ENCODE measurements around the gene LAMA4. TPM values are rescaled to one million over a fixed set of nuclear protein-coding genes. Genes with fewer than 3 reads are reported as not detected.
A peak's percentile ranks its signal among the peaks of the same experiment; 100 is the strongest.

LAMA4 gene
- total RNA-seq, 2 experiments from 2014 or later: not detected

DNA sequence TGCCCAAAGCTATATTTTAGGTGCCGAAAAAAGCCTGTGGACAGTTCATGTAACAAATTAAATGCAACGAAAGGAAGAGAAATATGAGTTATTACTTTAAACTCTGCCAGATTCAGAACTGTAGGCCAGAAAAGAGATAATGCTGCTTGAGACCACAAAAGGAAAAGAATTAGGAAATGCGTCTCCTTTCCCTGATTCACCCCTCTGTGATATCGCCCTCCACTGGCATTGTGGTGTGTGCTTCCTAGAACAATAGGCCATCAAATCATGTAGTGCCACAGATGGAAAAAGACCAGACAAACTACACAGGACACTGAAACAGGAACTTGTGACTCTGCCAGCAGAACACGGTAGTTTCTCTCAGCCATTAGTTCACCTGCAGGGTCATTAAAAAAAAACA lies 14.7 kb upstream of the LAMA4 start:
- no peak overlapping the region for H3K4me3 Mint-ChIP-seq
- H3K36me3 Mint-ChIP-seq: no peaks in the 10 kb centered on the region
- no peak for DNase-seq
- H3K4me1 Mint-ChIP-seq (ENCODE audit: low read depth): no peaks in the 10 kb centered on the region
- intact Hi-C loops (cut with micrococcal nuclease): no loop called here
- ChIA-PET POLR2A (no interaction called here), CTCF (interaction anchor here (1.0 to 1.4 kb wide), 3 partner anchors 42 to 89 kb away, joined by 3 to 5 read pairs (median 5); no protein-coding TSS in a partner anchor)
- H3K27me3 Mint-ChIP-seq: no peaks in the 10 kb centered on the region
- H3K27ac Mint-ChIP-seq: no peak overlapping the region
- no peaks in the 10 kb centered on the region for H3K9me3 Mint-ChIP-seq

DNA sequence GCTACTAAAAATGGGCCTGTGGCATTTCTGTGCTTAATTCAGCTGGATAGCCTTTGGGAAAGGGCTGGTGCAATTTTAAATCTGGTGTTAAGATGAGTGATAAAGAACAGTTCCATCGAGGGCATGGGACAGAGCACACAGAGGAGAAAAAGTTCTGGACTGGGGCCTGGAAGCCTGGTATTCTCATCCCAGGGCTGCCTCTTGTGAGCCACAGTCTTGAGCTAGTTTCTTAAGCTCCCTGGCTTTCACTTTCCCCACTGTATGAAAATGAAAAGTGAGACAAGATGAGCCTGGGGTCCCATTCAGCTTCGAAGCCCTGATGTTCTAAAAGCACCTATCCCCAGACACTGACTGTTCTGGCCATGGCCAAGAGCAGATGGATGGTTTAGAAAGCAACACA lies 14.3 kb upstream of the LAMA4 start:
- no peaks in the 10 kb centered on the region for H3K36me3 Mint-ChIP-seq
- intact Hi-C loops (cut with micrococcal nuclease): no loop called here
- DNase-seq: no peak
- no peaks in the 10 kb centered on the region for H3K9me3 Mint-ChIP-seq
- CTCF ChIA-PET: interaction anchor here (1.4 kb wide), 2 partner anchors 43 to 89 kb away, joined by 5 read pairs; no protein-coding TSS in a partner anchor
- H3K27me3 Mint-ChIP-seq: no peaks in the 10 kb centered on the region
- POLR2A ChIA-PET: no interaction called here
- no peak overlapping the region for H3K27ac Mint-ChIP-seq
- no peaks in the 10 kb centered on the region for H3K4me1 Mint-ChIP-seq (ENCODE audit: low read depth)
- H3K4me3 Mint-ChIP-seq: no peak overlapping the region

DNA sequence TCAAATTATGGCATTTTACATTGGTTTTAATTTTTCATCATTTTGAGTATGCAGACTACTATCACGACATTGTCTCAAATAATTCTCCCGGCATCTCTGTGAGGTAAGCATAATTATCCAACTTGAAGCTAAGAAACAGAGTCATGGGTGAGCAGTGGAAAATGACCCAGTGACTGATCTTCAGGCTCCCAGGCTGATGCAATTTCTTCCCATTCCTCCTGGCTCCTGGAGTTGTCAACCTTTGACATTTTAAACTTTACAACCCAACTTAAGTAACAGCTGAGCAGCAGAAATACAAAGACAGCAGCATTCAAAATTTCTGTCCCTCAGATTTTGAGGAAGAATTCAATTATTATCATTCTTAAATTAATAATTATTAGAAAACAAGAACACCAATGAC lies 13.7 kb upstream of the LAMA4 start:
- DNase-seq: no peak
- Mint-ChIP-seq H3K27ac (no peak overlapping the region), H3K36me3 (no peaks in the 10 kb centered on the region), H3K9me3 (no peaks in the 10 kb centered on the region), H3K27me3 (no peaks in the 10 kb centered on the region), H3K4me3 (no peak overlapping the region), H3K4me1 (ENCODE audit: low read depth) (no peaks in the 10 kb centered on the region)
- intact Hi-C loops (cut with micrococcal nuclease): no loop called here
- CTCF ChIA-PET: interaction anchor here (1.4 kb wide), 2 partner anchors 43 to 88 kb away, joined by 5 read pairs; no protein-coding TSS in a partner anchor
- POLR2A ChIA-PET: no interaction called here

DNA sequence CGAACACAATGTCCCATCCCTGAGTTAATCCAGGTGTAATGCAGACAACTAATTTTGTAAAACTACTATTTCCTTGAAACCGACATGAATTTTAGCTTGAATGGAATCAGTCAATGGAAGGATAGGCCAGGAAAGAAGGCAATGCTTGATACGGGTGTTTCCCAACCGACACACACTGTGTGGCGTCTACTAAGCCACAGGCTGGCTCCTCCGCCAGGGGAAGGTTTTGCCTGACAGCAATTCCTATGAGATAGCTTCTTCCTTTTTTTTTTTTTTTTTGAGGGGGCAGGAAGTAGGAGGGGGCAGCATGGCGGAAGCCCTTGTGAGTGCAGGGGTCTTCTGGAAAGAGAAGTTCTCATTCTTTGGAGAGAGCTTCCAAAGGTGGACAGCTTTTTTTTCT lies 12.0 kb upstream of the LAMA4 start:
- ChIA-PET POLR2A (no interaction called here), CTCF (interaction anchor here (0.6 to 0.7 kb wide), 2 partner anchors 10 to 18 kb away, joined by 3 to 4 read pairs; no protein-coding TSS in a partner anchor)
- intact Hi-C loops (cut with micrococcal nuclease): no loop called here
- Mint-ChIP-seq H3K4me3 (no peak overlapping the region), H3K27ac (no peak overlapping the region), H3K27me3 (no peaks in the 10 kb centered on the region), H3K4me1 (ENCODE audit: low read depth) (no peaks in the 10 kb centered on the region), H3K36me3 (no peaks in the 10 kb centered on the region), H3K9me3 (no peaks in the 10 kb centered on the region)
- no peak for DNase-seq

DNA sequence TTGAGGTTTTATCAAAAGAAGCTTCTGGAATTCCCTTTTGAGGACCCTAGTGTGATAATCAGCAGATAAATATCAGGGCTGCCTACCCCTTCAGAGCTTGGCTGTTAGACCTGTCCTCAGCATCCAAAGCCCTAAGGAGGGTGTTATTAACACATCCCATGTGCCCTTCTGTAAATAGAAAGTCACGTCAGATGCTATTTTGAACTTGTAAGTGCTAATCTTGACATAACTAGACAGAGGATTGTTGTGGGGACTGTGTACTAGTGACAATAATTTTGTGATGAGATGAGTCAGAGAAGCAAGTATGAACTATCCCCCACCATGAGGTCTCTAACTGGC lies 4.9 kb upstream of the LAMA4 start:
- POLR2A ChIA-PET: no interaction called here
- Mint-ChIP-seq H3K27ac (no peak overlapping the region), H3K4me3 (no peak overlapping the region), H3K27me3 (peaks cover 16% of the 10 kb centered on the region), H3K36me3 (no peaks in the 10 kb centered on the region), H3K4me1 (ENCODE audit: low read depth) (peaks cover 3% of the 10 kb centered on the region), H3K9me3 (no peaks in the 10 kb centered on the region)
- CTCF ChIA-PET: no interaction called here
- intact Hi-C loops (cut with micrococcal nuclease): no loop called here
- DNase-seq: no peak

DNA sequence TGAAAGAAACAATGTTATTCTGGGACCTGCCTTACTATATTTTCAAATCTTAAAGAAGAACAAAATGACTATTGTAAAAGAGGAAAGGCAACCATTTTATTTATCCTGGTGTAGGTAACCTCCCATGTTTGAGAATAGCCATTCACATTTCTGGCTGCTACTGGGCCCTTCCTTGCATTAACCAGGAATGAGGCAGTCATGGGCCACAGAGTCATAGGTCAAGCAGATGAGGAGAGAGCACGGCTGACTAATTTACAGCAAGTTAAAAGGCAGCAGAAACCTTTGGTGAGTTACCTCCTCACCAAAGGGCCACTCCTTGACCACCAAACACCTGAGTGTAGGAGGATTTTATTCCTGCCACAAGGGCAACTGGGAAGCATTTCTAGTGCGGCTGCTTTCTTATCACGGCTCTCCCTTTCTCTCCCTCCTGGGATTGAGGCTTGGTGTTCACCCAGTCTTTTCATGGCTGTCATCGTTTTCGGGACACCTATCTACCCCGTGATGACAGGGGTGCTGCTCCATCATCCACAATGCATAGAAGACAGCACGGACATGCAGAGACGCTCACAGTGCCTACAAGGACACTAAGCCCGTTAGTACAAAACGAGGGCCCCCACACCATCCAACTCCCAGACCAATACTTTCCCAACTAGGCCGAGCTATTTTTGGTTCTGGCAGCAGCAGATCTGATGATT lies 4.4 kb upstream of the LAMA4 start:
- peaks cover 21% of the 10 kb centered on the region for H3K27me3 Mint-ChIP-seq
- no peak overlapping the region for H3K4me3 Mint-ChIP-seq
- H3K4me1 Mint-ChIP-seq (ENCODE audit: low read depth): peaks cover 6% of the 10 kb centered on the region
- no peak overlapping the region for H3K27ac Mint-ChIP-seq
- intact Hi-C loops (cut with micrococcal nuclease): no loop called here
- ChIA-PET POLR2A (no interaction called here), CTCF (no interaction called here)
- H3K36me3 Mint-ChIP-seq: no peaks in the 10 kb centered on the region
- no peak for DNase-seq
- no peaks in the 10 kb centered on the region for H3K9me3 Mint-ChIP-seq

DNA sequence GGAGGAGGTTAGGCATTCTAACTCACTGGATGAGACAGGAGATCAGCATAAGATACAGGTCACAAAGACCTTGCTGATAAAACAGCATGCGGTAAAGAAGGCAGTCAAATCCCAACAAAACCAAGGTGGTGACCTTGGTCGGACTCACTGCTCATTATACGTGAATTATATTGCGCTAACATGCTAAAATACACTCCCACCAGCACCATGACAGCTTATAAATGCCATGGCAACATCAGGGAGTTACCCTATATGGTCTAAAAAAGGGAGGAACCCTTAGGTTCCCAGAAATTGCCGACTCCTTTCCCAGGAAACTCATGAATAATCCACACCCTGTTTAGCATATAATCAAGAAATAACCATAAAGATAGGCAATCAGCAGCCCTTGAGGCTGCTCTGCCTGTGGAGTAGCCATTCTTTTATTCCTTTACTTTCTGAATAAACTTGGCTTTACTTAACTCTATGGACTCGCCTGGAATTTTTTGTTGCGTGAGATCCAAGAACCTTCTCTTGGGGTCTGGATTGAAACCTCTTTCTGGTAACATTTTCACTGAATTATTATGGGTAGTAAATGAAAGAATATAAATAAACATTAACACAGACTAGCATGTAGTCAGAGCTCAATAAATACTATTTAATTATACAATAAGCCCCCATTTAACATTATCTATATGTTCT lies 3.0 kb upstream of the LAMA4 start:
- DNase-seq: no peak
- no peak overlapping the region for H3K4me3 Mint-ChIP-seq
- no peaks in the 10 kb centered on the region for H3K9me3 Mint-ChIP-seq
- ChIA-PET POLR2A (no interaction called here), CTCF (no interaction called here)
- intact Hi-C loops (cut with micrococcal nuclease): no loop called here
- H3K4me1 Mint-ChIP-seq (ENCODE audit: low read depth): peaks cover 12% of the 10 kb centered on the region
- H3K27ac Mint-ChIP-seq: no peak overlapping the region
- H3K36me3 Mint-ChIP-seq: no peaks in the 10 kb centered on the region
- peaks cover 29% of the 10 kb centered on the region for H3K27me3 Mint-ChIP-seq

DNA sequence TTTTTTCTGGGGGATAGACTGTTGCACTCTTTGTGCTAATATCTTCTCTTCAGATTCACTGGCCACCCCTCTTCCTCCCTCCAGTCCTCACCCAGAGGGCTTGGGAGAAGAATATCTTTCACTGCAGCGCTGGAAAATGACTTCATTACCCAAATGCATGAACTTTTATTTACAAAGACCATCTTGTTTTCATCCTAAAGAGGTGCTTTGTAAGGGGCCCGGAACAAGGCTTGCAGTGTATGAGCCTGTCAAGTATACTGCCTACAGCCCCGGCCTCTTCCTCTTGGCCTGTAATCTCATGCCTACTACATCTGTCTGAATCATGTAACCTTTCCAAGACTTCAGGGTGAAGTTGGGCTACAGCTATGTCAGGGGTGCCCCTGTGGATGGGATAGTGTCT lies 554 bp upstream of the LAMA4 start:
- DNase-seq: no peak
- Mint-ChIP-seq H3K36me3 (no peaks in the 10 kb centered on the region), H3K27me3 (peaks cover 33% of the 10 kb centered on the region), H3K4me1 (ENCODE audit: low read depth) (peaks cover 12% of the 10 kb centered on the region), H3K27ac (no peak overlapping the region), H3K9me3 (no peaks in the 10 kb centered on the region), H3K4me3 (no peak overlapping the region)
- intact Hi-C loops (cut with micrococcal nuclease): no loop called here
- POLR2A ChIA-PET: no interaction called here
- CTCF ChIA-PET: interaction anchor here (0.7 to 1.3 kb wide), 2 partner anchors 31 to 75 kb away, joined by 3 read pairs; no protein-coding TSS in a partner anchor

DNA sequence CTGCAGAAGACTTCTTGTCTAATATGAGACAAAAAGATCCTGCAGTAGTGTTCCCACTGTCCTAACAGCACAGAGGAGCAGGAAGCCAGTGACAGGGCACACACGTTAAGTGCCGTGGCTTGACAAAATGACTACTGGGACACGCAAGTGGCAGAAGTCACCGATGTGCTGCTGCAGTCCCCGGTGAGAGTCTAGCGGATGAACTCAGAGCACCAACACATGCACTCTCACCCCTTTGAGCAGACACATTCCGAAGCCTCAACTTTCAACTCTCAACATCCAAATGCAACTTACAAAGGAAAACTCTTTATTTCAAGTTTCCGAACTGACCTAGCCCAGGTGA lies 898 bp downstream of the LAMA4 start:
- H3K4me3 Mint-ChIP-seq: peak overlapping the region; percentile 63
- peaks cover 12% of the 10 kb centered on the region for H3K4me1 Mint-ChIP-seq (ENCODE audit: low read depth)
- DNase-seq: no peak
- no peak overlapping the region for H3K27ac Mint-ChIP-seq
- H3K9me3 Mint-ChIP-seq: no peaks in the 10 kb centered on the region
- ChIA-PET CTCF (interaction anchor here (1.0 kb wide), 1 partner anchor 73 kb away, joined by 4 read pairs; no protein-coding TSS in a partner anchor), POLR2A (no interaction called here)
- H3K27me3 Mint-ChIP-seq: peaks cover 35% of the 10 kb centered on the region
- intact Hi-C loops (cut with micrococcal nuclease): no loop called here
- H3K36me3 Mint-ChIP-seq: no peaks in the 10 kb centered on the region

DNA sequence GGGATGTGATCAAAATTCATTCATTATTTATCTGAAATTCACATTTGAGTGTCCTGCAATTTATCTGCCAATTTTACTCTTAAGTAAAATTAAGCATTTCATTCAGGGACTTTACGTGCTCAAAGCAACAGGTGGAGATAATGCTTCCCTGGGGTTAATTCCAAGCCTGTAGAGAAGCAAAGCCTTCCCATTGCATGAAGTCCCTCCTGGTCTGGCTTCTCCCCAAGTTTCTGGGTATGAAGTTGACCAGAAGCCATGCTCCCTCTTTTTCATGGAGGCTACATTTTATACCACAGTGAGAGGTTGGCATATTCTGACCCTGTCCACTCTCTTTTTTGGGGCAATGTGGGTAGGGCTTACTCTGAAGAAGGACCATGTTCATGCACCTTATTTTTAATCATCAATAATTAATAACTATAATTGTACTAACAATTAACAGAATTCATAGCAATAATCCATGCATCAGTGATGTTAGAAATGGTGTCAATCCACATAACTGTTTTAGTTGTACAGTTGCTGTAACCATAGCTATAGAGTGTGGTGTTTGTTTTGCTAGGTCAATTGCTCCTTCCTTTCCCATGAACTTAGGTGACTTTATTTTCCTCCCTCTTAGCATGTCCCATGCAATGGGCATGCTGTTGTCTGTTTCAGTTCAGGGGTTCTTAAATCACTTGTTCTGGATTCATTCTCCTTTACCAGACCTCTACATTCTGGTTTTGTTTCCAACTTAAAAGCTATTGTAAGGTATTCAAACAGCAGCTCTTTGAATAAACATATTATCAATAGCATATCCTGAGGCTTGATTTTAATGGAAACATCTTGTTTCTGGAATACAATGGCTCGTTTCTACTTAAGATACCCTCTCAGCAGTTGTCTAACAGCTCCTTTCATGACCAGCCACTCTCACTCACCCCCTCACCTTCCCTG lies 1.5 kb downstream of the LAMA4 start:
- ChIA-PET CTCF (no interaction called here), POLR2A (no interaction called here)
- Mint-ChIP-seq H3K4me1 (ENCODE audit: low read depth) (peaks cover 12% of the 10 kb centered on the region), H3K4me3 (no peak overlapping the region), H3K27ac (no peak overlapping the region), H3K27me3 (peaks cover 36% of the 10 kb centered on the region), H3K9me3 (no peaks in the 10 kb centered on the region), H3K36me3 (no peaks in the 10 kb centered on the region)
- no peak for DNase-seq
- intact Hi-C loops (cut with micrococcal nuclease): no loop called here

DNA sequence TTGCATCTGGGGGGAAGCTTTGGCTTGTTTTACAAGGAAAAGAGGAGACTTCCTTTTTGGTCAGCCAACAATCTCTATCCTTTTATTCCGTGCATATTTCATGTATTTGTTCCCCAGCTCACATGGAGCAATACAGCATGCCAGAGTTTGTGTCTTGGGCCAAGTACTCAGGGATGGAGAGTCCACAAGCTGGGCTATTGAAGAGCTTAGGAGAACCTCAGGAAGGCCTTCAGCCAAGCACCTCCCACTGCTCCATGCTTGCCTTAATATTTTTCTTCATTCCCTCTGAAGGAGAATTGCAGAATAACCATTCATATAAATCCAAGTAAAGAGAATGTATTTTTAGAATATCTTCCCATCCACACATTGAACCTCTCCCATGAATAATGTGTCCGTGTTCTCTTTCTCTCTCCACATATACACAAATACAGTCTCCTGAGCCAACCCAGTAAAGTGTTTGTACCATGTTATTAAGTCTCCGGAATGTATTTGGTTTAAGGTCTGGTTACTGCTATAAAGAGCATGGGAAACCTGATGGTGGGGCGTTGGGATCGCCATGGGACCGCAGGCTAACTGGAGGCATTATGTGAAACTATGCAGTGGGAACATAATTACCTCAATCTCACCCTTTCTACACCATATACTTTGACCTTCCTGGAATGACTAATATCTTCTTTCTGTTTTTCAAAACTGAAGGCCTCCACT lies 3.0 kb downstream of the LAMA4 start:
- Mint-ChIP-seq H3K27me3 (peaks cover 35% of the 10 kb centered on the region), H3K36me3 (no peaks in the 10 kb centered on the region), H3K4me3 (no peak overlapping the region), H3K27ac (no peak overlapping the region), H3K9me3 (no peaks in the 10 kb centered on the region), H3K4me1 (ENCODE audit: low read depth) (peaks cover 12% of the 10 kb centered on the region)
- DNase-seq: no peak
- CTCF ChIA-PET: no interaction called here
- POLR2A ChIA-PET: no interaction called here
- intact Hi-C loops (cut with micrococcal nuclease): no loop called here

DNA sequence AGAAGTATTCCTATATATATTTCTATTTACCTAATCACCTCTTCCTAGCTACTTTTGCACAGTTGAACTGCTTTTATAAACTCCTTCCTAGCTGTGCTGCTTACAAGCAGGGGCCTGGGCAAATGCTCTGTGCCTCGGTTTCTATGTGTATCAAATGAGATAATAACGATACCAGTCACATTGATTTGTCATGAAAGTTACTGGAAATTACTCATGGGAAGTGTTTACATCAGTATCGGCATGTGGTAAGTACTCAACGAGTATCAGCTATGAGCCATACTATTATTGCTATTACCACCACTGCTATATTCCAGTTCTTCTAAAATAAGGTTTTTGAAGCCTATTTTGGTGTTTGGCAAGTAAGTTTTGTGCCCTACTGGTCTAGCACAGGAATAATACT lies 4.9 kb downstream of the LAMA4 start:
- no peak overlapping the region for H3K4me3 Mint-ChIP-seq
- CTCF ChIA-PET: interaction anchor here (0.6 kb wide), 1 partner anchor 69 kb away, joined by 3 read pairs; no protein-coding TSS in a partner anchor
- H3K27ac Mint-ChIP-seq: no peak overlapping the region

More for the DNA sequence above, 4.9 kb downstream of the LAMA4 start:
- Mint-ChIP-seq H3K27me3 (peaks cover 26% of the 10 kb centered on the region), H3K4me1 (ENCODE audit: low read depth) (peaks cover 11% of the 10 kb centered on the region), H3K36me3 (no peaks in the 10 kb centered on the region), H3K9me3 (no peaks in the 10 kb centered on the region)
- intact Hi-C loops (cut with micrococcal nuclease): no loop called here
- POLR2A ChIA-PET: no interaction called here
- DNase-seq: no peak
